Stimulated activated CD4-positive, alpha-beta T cell treated with anti-CD3 and anti-CD28 coated beads, TNF-alpha, amount 100 ng/mL, for 1 hour (primary cell): ENCODE data around the gene LDLRAD4.
"Not testable (repeated sequence)": the region's sequence is repeated elsewhere in the genome, so short reads cannot be mapped to it uniquely, and the experiment has no call there.

Experiments
- DNase-seq, 3 donors: peaks; one replicate each; pipeline ENCODE4 v3.0.0-alpha.2; 2020; ENCODE audit warnings: low read depth in 3 of 3, low spot score in 1 of 3

LDLRAD4 gene

GRCh38 chr18:13608024-13608562, 389.5 kb downstream of the LDLRAD4 start:
- DNase-seq, result not testable (repeated sequence)

DNA sequence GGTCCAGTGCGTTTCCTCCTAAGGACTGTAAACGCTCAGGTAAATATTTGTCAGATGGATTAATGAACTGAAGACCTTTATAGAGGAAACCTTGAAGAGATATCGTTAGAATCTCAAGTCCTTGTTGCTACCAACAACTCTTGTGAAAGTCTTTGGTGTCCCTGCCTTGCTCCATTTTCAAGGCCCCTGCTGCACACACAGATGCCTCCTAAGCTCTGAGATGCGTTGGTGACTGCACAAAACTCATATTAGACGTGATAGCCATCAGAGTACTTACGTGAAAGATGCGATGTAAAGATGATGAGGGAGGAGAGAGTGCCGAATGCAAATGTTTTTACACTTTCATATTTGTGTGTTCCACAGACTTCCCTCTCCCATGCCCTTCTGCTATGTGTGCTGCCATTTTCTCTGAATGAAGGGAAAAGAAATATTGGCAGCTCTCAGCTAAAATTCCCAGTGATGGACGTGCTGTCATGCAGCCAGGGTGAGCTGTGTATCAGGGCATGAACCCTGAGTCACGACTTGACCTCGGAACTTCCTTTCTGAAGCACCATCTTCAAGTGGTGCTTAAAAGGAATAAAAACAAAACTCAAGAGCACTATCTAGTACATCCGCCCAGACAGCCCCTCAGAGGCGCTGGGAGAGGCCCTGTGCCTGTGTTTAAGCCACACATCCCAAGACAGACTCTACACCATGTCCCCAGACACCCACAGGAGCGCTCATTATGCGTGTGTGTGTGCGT, 390.4 kb downstream of the LDLRAD4 start:
- DNase-seq, result no peak

DNA sequence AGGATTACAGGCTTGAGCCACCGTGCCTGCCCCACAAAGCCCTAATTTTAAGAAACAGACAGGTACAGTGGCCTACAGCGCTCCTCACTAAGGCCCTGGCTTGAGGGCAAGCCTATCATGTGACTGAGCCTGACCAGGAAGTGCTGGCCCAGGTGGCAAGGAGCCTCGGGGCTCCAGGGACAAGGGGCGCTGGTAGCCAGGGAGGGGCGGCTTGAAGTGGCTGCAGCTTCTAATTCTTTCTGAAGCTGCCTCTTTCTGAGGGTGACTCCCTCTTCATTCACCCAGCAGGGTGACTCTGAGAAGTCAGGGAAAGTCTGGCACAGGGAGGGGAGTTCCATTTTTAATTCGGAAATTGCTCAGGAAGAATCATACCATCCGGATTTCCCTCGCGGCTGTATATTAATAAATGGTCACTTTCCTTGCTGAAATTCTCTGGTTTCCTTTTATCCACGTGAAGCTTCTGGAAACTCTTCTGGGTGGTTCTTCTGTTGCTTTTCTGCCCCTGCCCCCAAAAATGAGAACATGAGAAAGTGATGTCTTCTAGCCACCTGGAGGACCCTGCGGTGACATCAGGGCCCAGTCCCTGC, 392.1 kb downstream of the LDLRAD4 start:
- DNase-seq, result no peak

- no peak for DNase-seq
Observed at GRCh38 chr18:13611142-13611600, 392.6 kb downstream of the LDLRAD4 start.

DNA sequence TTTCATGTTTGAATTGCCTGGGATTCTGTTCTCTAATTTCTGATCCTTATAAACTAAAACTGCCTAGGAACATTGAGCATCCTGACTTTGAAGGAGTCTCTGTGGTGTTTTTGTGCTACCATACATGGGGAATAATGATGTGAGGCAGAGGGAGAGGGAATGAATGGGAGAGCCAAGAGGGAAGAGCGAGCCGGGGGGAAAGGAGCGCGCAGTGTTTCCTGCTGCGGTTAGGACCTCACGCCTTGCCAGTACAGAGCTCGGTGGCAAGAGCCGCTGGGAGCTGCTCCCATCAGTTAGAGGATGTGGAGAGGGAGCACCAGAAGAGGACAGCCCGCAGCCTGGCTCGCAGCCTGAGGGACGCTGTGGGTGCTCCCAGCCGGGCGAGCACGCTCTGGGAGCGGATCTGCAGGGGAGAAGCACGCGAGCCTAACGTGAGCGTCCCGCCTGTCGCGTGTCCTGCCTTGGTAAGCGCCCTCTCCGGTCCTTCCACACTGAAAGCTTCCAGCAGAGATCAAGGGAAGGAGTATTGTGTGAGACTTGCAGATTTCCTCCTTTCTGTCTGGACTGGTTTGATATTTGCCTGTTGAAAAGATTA, 393.1 kb downstream of the LDLRAD4 start:
- no peak for DNase-seq

DNA sequence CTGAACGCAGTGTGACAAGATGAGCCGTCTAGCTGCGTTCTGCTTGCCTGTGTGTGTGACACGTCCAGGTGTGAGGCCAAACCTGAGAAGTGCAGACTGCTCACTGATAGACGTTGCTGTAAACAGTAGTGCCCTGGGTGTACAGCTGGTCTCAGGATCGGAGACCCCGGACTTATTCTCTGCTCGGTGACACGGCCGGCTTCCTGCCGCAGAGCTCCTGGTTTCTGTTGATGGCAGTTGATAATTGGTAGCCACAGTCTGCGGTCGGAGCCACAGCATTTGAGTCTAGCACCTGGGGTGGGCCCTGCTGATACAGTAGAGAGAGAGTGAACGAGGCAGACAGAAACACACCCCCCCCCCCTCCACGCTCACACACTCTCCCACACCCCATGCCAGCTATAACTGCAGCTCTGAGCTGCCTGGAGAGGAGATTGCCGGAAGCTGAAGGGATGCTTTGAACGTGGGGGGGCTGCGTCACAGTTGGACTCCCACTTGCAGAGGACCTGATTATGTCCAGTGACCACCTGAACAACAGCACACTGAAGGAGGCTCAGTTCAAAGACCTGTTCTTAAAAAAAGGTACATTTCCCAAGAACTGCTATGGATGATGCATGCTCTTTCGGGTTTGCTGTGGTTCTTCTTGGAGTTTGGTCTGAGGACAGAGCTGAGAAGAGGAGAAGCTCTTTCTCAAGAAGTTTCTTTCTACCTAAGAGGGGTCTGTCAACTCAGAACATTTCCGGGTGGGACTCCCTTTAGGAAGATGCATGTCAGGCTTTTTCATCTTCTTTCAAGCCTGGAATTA, 393.8 kb downstream of the LDLRAD4 start:
- peak; percentile 42 to 58 (median 54) for DNase-seq

- no peak for DNase-seq
Observed at GRCh38 chr18:13613099-13613498, 394.5 kb downstream of the LDLRAD4 start.

- DNase-seq, result no peak
Observed at GRCh38 chr18:13613591-13614501, 395.3 kb downstream of the LDLRAD4 start.

GRCh38 chr18:13614641-13615288, 396.2 kb downstream of the LDLRAD4 start:
- no peak for DNase-seq

- DNase-seq, result no peak
Observed at GRCh38 chr18:13615432-13615861, 396.9 kb downstream of the LDLRAD4 start.

DNA sequence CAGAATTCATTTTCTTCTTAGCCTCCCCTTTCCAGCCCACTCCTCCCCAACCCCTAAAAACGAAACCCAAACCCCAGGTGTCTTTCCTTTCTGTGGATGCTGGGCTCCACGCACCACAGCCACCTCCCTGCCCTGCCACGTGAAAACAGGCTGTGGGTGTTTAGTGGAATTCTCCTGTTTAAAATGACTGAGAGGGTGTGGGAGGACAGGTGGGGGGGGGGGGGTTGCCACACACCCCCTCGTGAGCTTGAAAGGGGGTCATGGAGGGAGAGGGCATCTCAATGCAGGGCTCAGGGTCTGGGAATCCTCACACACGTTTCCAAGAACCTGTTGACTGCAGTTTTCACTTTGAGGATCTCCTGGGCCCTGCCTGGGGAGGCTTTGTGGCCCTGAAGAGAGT, 397.5 kb downstream of the LDLRAD4 start:
- no peak for DNase-seq

DNA sequence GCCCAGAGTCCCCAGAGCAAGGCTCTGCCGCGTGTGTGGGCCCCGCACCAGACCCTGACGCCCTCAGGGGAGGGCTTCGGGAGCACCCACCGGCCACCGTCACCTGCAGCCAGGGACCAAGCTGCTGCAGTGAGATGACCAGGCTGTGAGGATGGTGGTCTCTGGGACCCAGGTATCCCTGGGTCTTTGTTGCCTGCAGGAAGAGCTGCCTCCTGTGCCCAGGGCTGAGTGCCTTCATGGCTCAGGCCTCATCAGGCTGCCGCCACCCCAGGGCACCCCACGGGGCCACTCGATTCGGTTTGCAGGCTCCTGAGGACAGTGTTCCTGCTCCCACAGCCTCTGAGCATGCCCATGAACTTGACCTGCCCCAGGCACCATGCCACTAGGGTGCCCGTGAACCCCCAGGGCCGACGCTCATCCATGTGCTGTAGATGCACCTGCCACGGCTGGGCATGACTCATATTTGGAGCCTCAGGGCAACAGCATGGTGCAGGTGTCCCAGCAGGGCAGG, 398.0 kb downstream of the LDLRAD4 start:
- no peak for DNase-seq

DNA sequence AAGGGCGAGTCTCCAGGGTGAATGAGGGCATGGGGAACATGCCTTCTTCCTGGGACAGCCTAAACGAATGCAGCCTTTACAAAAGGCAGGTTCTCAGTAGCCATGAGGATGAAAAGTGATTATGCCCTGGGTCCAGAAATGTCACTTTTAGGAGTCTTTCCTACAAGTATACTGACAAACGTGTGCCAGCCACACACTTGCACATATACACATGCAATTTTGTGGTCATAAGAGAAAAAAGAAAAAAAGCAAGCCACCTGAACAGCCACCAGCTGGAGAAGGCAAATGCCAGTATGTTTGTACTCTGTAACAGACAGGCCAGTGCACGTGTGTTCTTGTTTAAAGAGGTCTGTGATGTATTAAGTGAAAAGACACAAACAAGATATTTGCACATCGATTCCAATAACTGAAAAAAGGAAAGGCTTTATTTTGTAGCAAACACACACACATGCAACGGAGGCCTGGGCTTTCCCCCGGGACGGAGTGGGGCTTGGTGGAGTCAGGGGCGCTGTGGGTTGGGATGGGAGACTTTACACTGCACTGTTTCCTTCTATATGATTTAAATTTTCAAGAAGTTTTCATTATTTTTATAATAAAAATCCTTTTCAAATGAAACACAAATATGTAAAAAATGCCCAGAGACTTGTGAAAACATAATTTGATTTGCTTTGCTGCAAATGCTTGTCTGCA, 399.4 kb downstream of the LDLRAD4 start:
- no peak for DNase-seq

DNA sequence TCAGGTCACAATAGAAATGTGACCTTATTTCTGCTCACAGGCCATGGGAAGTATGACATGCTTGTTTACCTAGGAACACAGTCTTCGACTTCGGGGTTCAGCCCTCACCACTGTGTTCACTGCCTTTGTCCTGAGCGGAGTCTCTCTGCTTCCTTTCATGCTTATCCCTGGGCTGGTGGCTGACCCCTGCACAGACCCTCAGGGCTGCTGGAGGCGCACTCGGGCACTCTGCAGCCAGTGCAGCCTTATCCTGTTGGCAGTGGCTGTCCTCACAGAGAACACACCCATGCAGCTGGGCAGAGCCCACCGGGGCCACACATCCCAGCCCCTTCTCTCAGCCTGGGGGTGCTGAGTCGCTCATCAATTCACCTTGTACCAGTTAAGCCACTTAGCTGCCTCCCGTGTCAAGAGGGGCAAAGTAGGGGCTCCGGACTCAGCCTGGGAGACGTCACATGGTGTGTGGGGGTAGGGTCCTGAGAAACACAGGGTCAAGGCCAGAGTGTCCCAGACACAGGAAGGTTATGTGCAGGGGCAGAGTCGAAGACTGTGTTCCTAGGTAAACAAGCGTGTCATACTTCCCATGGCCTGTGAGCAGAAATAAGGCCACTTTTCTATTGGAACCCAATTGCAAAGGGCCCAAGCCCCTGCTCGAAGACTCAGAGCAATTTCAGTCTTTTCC, 400.3 kb downstream of the LDLRAD4 start:
- DNase-seq, result no peak

- DNase-seq, result no peak
Observed at GRCh38 chr18:13619505-13620205, 401.1 kb downstream of the LDLRAD4 start.

DNA sequence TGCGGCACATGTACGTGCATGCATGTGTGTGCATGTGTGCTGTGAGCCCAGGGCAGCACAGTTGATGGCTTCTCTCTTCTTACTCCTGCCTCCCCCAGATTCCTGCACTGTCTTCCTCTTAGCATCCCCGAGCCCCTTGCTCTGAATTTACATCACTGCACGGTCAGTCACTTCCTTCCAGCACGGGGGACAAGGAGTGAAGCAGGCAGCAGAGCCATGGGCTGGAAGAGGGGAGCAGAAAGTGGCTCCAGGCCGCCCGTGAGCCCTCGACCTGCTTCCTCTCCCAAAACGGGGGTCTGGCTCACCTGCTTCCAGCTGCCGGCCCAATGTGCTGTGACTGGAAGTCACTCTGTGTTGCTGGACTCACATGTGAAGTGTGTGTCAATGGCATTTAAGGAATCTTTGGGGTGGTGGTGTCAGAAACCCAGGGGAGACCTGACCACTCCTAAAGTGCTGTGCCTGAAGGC, 401.7 kb downstream of the LDLRAD4 start:
- DNase-seq, result no peak

GRCh38 chr18:13620818-13621445, 402.4 kb downstream of the LDLRAD4 start:
- no peak for DNase-seq
